IMR-90 (cell line): Measurements from ENCODE around the gene AJM1. TPM values are rescaled to one million over a fixed set of nuclear protein-coding genes. Genes with fewer than 3 reads are reported as not detected.

ENCODE experiments used
- ATAC-seq: fragments of 200-7000 bp; cut with Tn5 transposase; 2 replicates; pipeline ENCODE4 v1.9.1; 2020; ENCODE audit warnings: low read depth, mild to moderate bottlenecking, moderate library complexity
- BruUV-seq: library from RNA; stranded (reverse); fragments of 400-500 nt; replicated peaks from 2 replicates; lab custom pipeline; 2021; lab: Mats Ljungman, UMichigan
- CTCF ChIA-PET: fragments of 300-600 bp; formaldehyde crosslinking; extraction: SDS; loops from one replicate; lab custom pipeline; 2021; ENCODE audit warnings: antibody characterized with exemption; lab: Yijun Ruan, JAX
- POLR2A ChIA-PET: fragments of 300-600 bp; sonication (Branson Sonifier 250); formaldehyde crosslinking; loops from one replicate; lab custom pipeline; 2022; ENCODE audit warnings: antibody characterized with exemption; ENCODE audit not compliant: unreplicated experiment; lab: Charles Lee
- DNase-seq: peaks from one replicate; pipeline ENCODE4 v3.0.0; 2013
- H2AFZ ChIP-seq: replicated peaks from 2 replicates; pipeline ENCODE3; 2013; ENCODE audit warnings: low read length, mild to moderate bottlenecking; ENCODE audit not compliant: poor library complexity
- H2AK5ac ChIP-seq: 2 replicates; pipeline ENCODE4 v1.6.1; 2013; ENCODE audit warnings: low read depth, low read length, inconsistent platforms
- H2AK9ac ChIP-seq: replicated peaks from 2 replicates; pipeline ENCODE3; 2013; ENCODE audit warnings: mild to moderate bottlenecking, low read depth, low read length, moderate library complexity; ENCODE audit not compliant: poor library complexity
- H2BK120ac ChIP-seq: 2 replicates; pipeline ENCODE4 v1.6.1; 2013; ENCODE audit warnings: low read depth, low read length, inconsistent platforms
- H2BK15ac ChIP-seq: 3 replicates; pipeline ENCODE4 v1.6.1; 2013; ENCODE audit warnings: low read depth, low read length, inconsistent platforms
- H2BK20ac ChIP-seq: 2 replicates; pipeline ENCODE4 v1.6.1; 2013; ENCODE audit warnings: low read depth, mild to moderate bottlenecking, inconsistent platforms, low read length, moderate library complexity
- H2BK5ac ChIP-seq: 2 replicates; pipeline ENCODE4 v1.6.1; 2013; ENCODE audit warnings: mild to moderate bottlenecking, low read depth, low read length, inconsistent platforms; ENCODE audit not compliant: poor library complexity, severe bottlenecking
- H3K14ac ChIP-seq: replicated peaks from 2 replicates; pipeline ENCODE4 v1.6.1; 2013; ENCODE audit warnings: low read depth, low read length, inconsistent platforms
- H3K18ac ChIP-seq: 2 replicates; pipeline ENCODE4 v1.6.1; 2013; ENCODE audit warnings: low read depth, low read length, control low read depth
- H3K23ac ChIP-seq: 2 replicates; pipeline ENCODE4 v1.6.1; 2013; ENCODE audit warnings: low read depth, low read length, inconsistent platforms
- H3K27ac ChIP-seq: 2 replicates; pipeline ENCODE4 v1.5.1; 2013; ENCODE audit warnings: mild to moderate bottlenecking, control low read depth, low read length; ENCODE audit not compliant: insufficient read depth
- H3K27me3 ChIP-seq: 2 replicates; pipeline ENCODE4 v1.6.1; 2013; ENCODE audit warnings: low read length; ENCODE audit not compliant: control insufficient read depth, insufficient read depth
- H3K36me3 ChIP-seq: 2 replicates; pipeline ENCODE4 v1.6.1; 2013; ENCODE audit warnings: low read length, mixed read lengths; ENCODE audit not compliant: control insufficient read depth, insufficient read depth
- H3K4ac ChIP-seq: 2 replicates; pipeline ENCODE4 v1.6.1; 2013; ENCODE audit warnings: low read depth, low read length, inconsistent platforms
- H3K4me1 ChIP-seq: 2 replicates; pipeline ENCODE4 v1.6.1; 2013; ENCODE audit warnings: low read length, mixed read lengths; ENCODE audit not compliant: control insufficient read depth, insufficient read depth
- H3K4me2 ChIP-seq: 2 replicates; pipeline ENCODE4 v1.6.1; 2013; ENCODE audit warnings: low read depth, mild to moderate bottlenecking, control low read depth, low read length, moderate library complexity
- H3K4me3 ChIP-seq: 2 replicates; pipeline ENCODE4 v1.5.1; 2013; ENCODE audit warnings: low read depth, mild to moderate bottlenecking, control low read depth, low read length, moderate library complexity; ENCODE audit not compliant: insufficient read depth
- H3K56ac ChIP-seq: 2 replicates; pipeline ENCODE4 v1.6.1; 2013; ENCODE audit warnings: low read length, inconsistent platforms; ENCODE audit not compliant: insufficient read depth; ENCODE audit errors: extremely low read depth
- H3K79me1 ChIP-seq, 2 experiments: 2 replicates each; pipeline ENCODE4 v1.6.1; 2013; ENCODE audit warnings: low read length in 2 of 2, inconsistent platforms in 1 of 2, low read depth in 1 of 2
- H3K9ac ChIP-seq: 2 replicates; pipeline ENCODE4 v1.6.1; 2013; ENCODE audit warnings: low read depth, low read length, control low read depth
- H3K9me1 ChIP-seq: 2 replicates; pipeline ENCODE4 v1.6.1; 2013; ENCODE audit warnings: low read length, inconsistent platforms; ENCODE audit not compliant: insufficient read depth
- H3K9me3 ChIP-seq: 2 replicates; pipeline ENCODE4 v1.6.1; 2013; ENCODE audit warnings: low read length; ENCODE audit not compliant: control insufficient read depth, insufficient read depth
- H4K20me1 ChIP-seq: 2 replicates; pipeline ENCODE4 v1.6.1; 2013; ENCODE audit warnings: low read length, inconsistent platforms; ENCODE audit not compliant: insufficient read depth
- H4K5ac ChIP-seq: 2 replicates; pipeline ENCODE4 v1.6.1; 2013; ENCODE audit warnings: mild to moderate bottlenecking, low read depth, low read length, control low read depth
- H4K8ac ChIP-seq, 2 experiments: 2 replicates each; pipeline ENCODE4 v1.6.1; 2013; ENCODE audit warnings: low read depth in 2 of 2, low read length in 2 of 2, control low read depth in 1 of 2, inconsistent platforms in 1 of 2
- H4K91ac ChIP-seq: 2 replicates; pipeline ENCODE4 v1.6.1; 2013; ENCODE audit warnings: low read depth, low read length, inconsistent platforms; ENCODE audit not compliant: insufficient read depth
- BHLHE40 ChIP-seq: fragments of 150-350 bp; IDR thresholded peaks from 2 replicates; pipeline ENCODE4 v1.6.1; 2016; ENCODE audit warnings: mild to moderate bottlenecking, low read depth, low read length
- CEBPB ChIP-seq: IDR thresholded peaks from 2 replicates; pipeline ENCODE4 v1.6.1; 2012; ENCODE audit warnings: low read depth, low read length, improper control_type of control experiment
- CHD1 ChIP-seq: IDR thresholded peaks from 2 replicates; pipeline ENCODE4 v1.6.1; 2012; ENCODE audit warnings: low read depth, low read length, improper control_type of control experiment
- FOS ChIP-seq: fragments of 150-350 bp; IDR thresholded peaks from 2 replicates; pipeline ENCODE4 v1.6.1; 2016; ENCODE audit warnings: low read depth, low read length
- MAFK ChIP-seq: IDR thresholded peaks from 2 replicates; pipeline ENCODE4 v1.6.1; 2012; ENCODE audit warnings: low read depth, low read length, improper control_type of control experiment
- MAZ ChIP-seq: IDR thresholded peaks from 2 replicates; pipeline ENCODE4 v1.6.1; 2012; ENCODE audit warnings: low read depth, mild to moderate bottlenecking, low read length, improper control_type of control experiment, moderate library complexity, borderline replicate concordance
- MXI1 ChIP-seq: IDR thresholded peaks from 2 replicates; pipeline ENCODE4 v1.6.1; 2012; ENCODE audit warnings: low read depth, mild to moderate bottlenecking, low read length, moderate library complexity, borderline replicate concordance
- NFE2L2 ChIP-seq: fragments of 150-350 bp; IDR thresholded peaks from 2 replicates; pipeline ENCODE4 v1.6.1; 2016; ENCODE audit warnings: low read depth, mild to moderate bottlenecking, low read length
- POLR2A ChIP-seq: IDR thresholded peaks from 2 replicates; pipeline ENCODE4 v1.6.1; 2012; ENCODE audit warnings: mild to moderate bottlenecking, low read depth, low read length
- RAD21 ChIP-seq: IDR thresholded peaks from 2 replicates; pipeline ENCODE4 v1.6.1; 2012; ENCODE audit warnings: low read length, improper control_type of control experiment
- RCOR1 ChIP-seq: IDR thresholded peaks from 2 replicates; pipeline ENCODE4 v1.6.1; 2012; ENCODE audit warnings: mild to moderate bottlenecking, low read length, improper control_type of control experiment; ENCODE audit not compliant: insufficient replicate concordance
- RFX5 ChIP-seq: IDR thresholded peaks from 2 replicates; pipeline ENCODE4 v1.8.0; 2012; ENCODE audit warnings: low read depth, mild to moderate bottlenecking, low read length, moderate library complexity
- SMC3 ChIP-seq: fragments of 150-350 bp; IDR thresholded peaks from 2 replicates; pipeline ENCODE4 v1.6.1; 2016; ENCODE audit warnings: low read depth, mild to moderate bottlenecking, antibody characterized with exemption, low read length, moderate library complexity
- WGBS, 2 experiments: methylation state at CpG; one replicate each; pipeline versions ENCODE4 v1.1.5 to v1.1.7; 2013; ENCODE audit warnings: missing lambda C conversion rate in 2 of 2; ENCODE audit not compliant: insufficient read length in 1 of 2; ENCODE audit errors: extremely low coverage in 2 of 2; 5-methylcytosine and 5-hydroxymethylcytosine counted together
- dilution Hi-C: fragments of 300-500 bp; cut with HindIII; formaldehyde crosslinking; loops from one replicate; pipeline ENCODE4 v1.14.3; 2018; ENCODE audit warnings: low sequenced_read_pairs; ENCODE audit not compliant: unreplicated experiment
- in situ Hi-C: fragments of 300-500 bp; cut with MboI; formaldehyde crosslinking; loops from 3 replicates; pipeline ENCODE4 v1.14.3; 2019; ENCODE audit warnings: low sequenced_read_pairs, inconsistent platforms, mixed read lengths
- intact Hi-C: fragments of 100-400 bp; cut with micrococcal nuclease; formaldehyde crosslinking; loops from 2 replicates; pipeline ENCODE4 v1.10.0; 2022
- polyA plus RNA-seq, 3 experiments: library from polyadenylated mRNA; depleted of rRNA; stranded (reverse); fragments of >200 nt; gene quantifications; 2 replicates each; pipeline ENCODE4 v1.2.3, GENCODE V29; 2012; ENCODE audit warnings: low replicate concordance in 1 of 3
- total RNA-seq: library from RNA; depleted of rRNA; stranded (reverse); fragments of >200 nt; gene quantifications from 2 replicates; pipeline ENCODE4 v1.2.3, GENCODE V29; 2012
- TF ChIP-seq, protein P1 (sequence below): conservative IDR thresholded peaks from 2 replicates; pipeline ENCODE4 v1.5.1; 2012; ENCODE audit warnings: mild to moderate bottlenecking, low read depth, low read length, improper control_type of control experiment
- TF ChIP-seq, protein P2 (sequence below): fragments of 150-350 bp; IDR thresholded peaks from 2 replicates; pipeline ENCODE4 v1.6.1; 2017; ENCODE audit warnings: mild to moderate bottlenecking, antibody characterized with exemption, low read length, low read depth
- TF ChIP-seq, protein P3 (sequence below): fragments of 150-350 bp; IDR thresholded peaks from 2 replicates; pipeline ENCODE4 v1.6.1; 2016; ENCODE audit warnings: low read depth, mild to moderate bottlenecking, low read length, moderate library complexity, borderline replicate concordance

AJM1 gene
- total and polyA plus RNA-seq, 2 of the 4 experiments (the other 2 are of a cell fraction), result 0.18 to 1.5 TPM

DNA sequence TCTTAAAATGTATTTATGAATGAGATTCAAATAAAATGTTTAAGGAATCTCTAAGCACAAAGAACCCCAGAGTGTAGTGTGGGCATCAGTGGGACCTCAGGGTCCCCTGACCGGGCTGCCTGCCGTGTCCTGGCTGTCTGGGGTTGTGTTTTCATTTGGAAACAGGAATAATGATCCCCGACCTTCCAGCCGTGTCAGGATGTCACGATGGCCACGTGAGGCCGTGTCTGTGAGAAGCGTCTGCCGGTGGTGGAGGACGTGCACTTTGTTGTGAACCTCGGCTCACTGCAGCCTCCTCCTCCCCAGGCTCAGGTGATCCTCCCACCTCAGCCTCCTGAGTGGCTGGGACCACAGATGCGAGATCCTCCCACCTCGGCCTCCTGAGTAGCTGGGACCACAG lies 48.4 kb downstream of the AJM1 start:
- no peak overlapping the region for H4K91ac ChIP-seq
- no peak overlapping the region for H2AK9ac ChIP-seq
- no peak overlapping the region for H3K56ac ChIP-seq
- no peak overlapping the region for H2BK5ac ChIP-seq
- no peak overlapping the region for H2AK5ac ChIP-seq
- no peaks in the 10 kb centered on the region for H3K9me3 ChIP-seq
- H3K79me1 ChIP-seq, result peaks cover 18 to 73% of the 10 kb centered on the region in 2 experiments
- no peak overlapping the region for H3K27ac ChIP-seq
- no peak for DNase-seq
- no peak overlapping the region for H3K4ac ChIP-seq
- no peak overlapping the region for H2AFZ ChIP-seq
- ATAC-seq, result no peak
- H3K27me3 ChIP-seq, result no peaks in the 10 kb centered on the region
- in situ Hi-C loops, result no loop called here
- peaks cover 14% of the 10 kb centered on the region; the same call in 1 of the 2 replicates for H3K9me1 ChIP-seq
- no peak overlapping the region for H2BK20ac ChIP-seq
- H3K23ac ChIP-seq, result no peak overlapping the region
- no peak overlapping the region for H4K5ac ChIP-seq
- H4K20me1 ChIP-seq, result peaks cover 19% of the 10 kb centered on the region
- ChIA-PET CTCF (no interaction called here), POLR2A (no interaction called here)
- H3K4me2 ChIP-seq, result no peak overlapping the region
- H3K36me3 ChIP-seq, result 0 out of 2 replicates have a peak, but pooled peaks cover 8% of the 10 kb centered on the region
- H3K18ac ChIP-seq, result no peak overlapping the region
- no peak overlapping the region for H3K4me3 ChIP-seq
- dilution Hi-C loops, result no loop called here
- H4K8ac ChIP-seq, result no peak overlapping the region
- no peak overlapping the region for H3K9ac ChIP-seq
- peaks cover 3% of the 10 kb centered on the region for H3K4me1 ChIP-seq
- intact Hi-C loops, result no loop called here
- 100% methylated on average over 6 of the region's 13 CpGs; no CpG with 5 or more reads in 1 of the 2 experiments for WGBS, 2 experiments
- no peak overlapping the region for H2BK15ac ChIP-seq
- H2BK120ac ChIP-seq, result no peak overlapping the region
- H3K14ac ChIP-seq, result no peak overlapping the region
- BruUV-seq, result no TSS peak
- TF ChIP-seq CHD1, result no peak
- TF ChIP-seq CEBPB, result no peak
- no peak for TF ChIP-seq BHLHE40
- TF ChIP-seq POLR2A, result no peak
- no peak for TF ChIP-seq RFX5
- no peak for TF ChIP-seq RCOR1
- TF ChIP-seq RAD21, result no peak
- TF ChIP-seq, protein P1, sequence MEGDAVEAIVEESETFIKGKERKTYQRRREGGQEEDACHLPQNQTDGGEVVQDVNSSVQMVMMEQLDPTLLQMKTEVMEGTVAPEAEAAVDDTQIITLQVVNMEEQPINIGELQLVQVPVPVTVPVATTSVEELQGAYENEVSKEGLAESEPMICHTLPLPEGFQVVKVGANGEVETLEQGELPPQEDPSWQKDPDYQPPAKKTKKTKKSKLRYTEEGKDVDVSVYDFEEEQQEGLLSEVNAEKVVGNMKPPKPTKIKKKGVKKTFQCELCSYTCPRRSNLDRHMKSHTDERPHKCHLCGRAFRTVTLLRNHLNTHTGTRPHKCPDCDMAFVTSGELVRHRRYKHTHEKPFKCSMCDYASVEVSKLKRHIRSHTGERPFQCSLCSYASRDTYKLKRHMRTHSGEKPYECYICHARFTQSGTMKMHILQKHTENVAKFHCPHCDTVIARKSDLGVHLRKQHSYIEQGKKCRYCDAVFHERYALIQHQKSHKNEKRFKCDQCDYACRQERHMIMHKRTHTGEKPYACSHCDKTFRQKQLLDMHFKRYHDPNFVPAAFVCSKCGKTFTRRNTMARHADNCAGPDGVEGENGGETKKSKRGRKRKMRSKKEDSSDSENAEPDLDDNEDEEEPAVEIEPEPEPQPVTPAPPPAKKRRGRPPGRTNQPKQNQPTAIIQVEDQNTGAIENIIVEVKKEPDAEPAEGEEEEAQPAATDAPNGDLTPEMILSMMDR, result no peak
- no peak for TF ChIP-seq SMC3
- TF ChIP-seq MXI1, result no peak
- no peak for TF ChIP-seq MAFK
- TF ChIP-seq, protein P2, sequence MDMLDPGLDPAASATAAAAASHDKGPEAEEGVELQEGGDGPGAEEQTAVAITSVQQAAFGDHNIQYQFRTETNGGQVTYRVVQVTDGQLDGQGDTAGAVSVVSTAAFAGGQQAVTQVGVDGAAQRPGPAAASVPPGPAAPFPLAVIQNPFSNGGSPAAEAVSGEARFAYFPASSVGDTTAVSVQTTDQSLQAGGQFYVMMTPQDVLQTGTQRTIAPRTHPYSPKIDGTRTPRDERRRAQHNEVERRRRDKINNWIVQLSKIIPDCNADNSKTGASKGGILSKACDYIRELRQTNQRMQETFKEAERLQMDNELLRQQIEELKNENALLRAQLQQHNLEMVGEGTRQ, result no peak
- TF ChIP-seq MAZ, result no peak
- TF ChIP-seq, protein P3, sequence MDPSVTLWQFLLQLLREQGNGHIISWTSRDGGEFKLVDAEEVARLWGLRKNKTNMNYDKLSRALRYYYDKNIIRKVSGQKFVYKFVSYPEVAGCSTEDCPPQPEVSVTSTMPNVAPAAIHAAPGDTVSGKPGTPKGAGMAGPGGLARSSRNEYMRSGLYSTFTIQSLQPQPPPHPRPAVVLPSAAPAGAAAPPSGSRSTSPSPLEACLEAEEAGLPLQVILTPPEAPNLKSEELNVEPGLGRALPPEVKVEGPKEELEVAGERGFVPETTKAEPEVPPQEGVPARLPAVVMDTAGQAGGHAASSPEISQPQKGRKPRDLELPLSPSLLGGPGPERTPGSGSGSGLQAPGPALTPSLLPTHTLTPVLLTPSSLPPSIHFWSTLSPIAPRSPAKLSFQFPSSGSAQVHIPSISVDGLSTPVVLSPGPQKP, result no peak
- TF ChIP-seq FOS, result no peak
- TF ChIP-seq NFE2L2, result no peak
